NCI-H526 treated with DMSO at 0.1 percent for 48 hours (cell line): Measurements from ENCODE around the gene RAB7A.
"Not testable (repeated sequence)": the region's sequence is repeated elsewhere in the genome, so short reads cannot be mapped to it uniquely, and the experiment has no call there.

ENCODE experiments used
- DNase-seq: peaks from one replicate; lab custom pipeline; 2025; lab: John Stamatoyannopoulos, UW

RAB7A gene

DNA sequence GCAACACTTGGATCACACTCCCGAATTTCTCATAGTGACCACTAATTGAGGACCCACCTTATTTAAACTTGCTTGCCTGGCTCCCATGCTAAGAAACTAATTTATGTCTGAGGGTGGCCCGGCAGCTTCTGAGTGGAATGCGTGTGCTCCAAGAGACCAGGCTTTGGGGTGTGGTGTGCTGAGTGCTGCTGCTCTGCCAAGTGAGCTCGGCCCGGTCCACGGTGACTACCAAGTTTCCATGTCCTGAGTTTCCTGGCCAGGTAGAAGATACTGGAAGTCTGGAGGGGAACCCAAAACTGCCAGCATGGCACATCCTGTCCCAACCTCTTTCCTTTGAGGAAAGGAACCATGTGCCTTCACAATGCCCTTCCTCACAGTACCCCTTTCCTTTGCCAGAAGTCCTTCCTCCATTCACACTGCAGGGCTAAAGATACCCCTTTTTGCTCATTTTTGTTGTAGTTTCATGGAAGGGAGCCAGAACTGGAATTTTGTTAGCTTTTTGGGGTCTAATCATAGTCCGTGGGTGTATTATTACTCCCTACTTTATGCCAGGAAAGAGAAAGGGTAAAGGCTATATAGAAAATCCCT lies 94.4 kb downstream of the RAB7A start:
- DNase-seq, result no peak

DNA sequence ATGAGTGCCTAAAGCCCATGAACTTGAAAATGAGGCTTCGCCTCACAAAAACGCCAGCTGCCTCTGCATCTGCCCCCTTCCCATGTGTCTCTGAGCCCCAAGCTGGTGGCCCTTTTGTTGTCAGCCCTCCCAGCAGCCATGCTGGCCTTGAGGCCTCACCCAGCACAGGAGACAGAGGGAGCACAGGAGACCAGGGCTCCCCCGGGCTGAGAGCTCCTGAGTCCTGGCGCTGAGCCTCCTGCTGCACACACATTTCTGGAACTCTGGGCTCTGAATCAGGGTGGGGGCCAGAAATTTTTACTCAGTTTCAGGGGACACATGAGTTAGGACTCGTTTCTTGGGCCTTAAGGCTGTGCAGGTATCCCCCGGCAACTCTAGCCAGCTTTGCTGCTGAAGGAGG lies 97.0 kb downstream of the RAB7A start:
- no peak for DNase-seq

DNA sequence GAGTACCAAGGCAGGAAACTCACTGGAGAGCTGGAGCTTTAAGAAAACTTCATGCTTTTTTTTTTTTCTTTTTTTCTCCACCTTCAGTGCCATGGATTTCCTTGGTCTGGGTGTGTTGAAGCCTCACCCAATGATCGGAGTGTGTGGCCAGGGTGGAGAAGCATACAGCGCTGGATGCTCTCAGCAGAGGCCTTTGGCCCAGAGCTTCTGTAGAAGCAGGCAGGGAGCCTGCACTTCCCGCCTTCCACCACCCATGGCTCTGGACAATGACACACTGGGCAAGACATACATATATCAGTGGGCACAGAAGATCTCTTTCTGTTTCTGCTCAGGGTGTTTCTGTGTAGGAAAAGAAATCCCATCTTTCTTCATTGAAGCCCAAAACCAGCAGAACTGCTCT lies 97.6 kb downstream of the RAB7A start:
- DNase-seq, result no peak

DNA sequence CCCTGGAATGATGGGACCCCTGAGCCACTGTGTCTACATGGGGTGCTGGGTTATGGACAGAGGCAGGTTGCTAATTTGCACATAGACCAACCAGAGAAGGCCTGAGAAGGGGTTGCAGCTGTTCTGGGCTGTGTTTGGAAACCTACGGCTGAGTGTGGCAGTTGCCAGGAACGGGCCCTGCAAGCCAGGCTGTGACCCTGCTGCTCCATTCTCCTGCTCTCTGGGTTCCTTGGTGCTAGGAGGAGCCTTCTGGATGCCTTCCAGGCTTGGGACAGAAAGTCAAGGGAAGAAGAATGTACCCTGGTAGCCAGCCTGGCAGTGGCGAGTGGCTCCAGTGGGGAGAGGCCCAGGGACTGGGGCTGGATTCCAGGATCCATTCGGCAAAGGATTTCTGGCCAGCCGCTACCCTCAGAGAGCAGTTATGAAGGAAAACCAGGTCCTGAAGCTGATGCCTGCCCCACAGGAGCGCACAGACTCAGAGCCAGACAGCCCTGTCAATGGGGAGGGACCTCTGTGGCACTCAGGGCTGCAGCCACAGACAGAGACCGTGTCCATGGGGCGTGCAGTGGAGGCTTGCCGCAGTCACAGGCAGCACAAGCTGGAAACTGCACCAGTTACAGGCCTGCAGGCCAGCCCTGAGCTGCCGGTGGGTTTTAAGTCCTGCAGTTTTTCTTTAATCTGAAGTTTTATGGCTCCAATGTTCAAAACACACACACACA lies 98.3 kb downstream of the RAB7A start:
- DNase-seq, result no peak

DNA sequence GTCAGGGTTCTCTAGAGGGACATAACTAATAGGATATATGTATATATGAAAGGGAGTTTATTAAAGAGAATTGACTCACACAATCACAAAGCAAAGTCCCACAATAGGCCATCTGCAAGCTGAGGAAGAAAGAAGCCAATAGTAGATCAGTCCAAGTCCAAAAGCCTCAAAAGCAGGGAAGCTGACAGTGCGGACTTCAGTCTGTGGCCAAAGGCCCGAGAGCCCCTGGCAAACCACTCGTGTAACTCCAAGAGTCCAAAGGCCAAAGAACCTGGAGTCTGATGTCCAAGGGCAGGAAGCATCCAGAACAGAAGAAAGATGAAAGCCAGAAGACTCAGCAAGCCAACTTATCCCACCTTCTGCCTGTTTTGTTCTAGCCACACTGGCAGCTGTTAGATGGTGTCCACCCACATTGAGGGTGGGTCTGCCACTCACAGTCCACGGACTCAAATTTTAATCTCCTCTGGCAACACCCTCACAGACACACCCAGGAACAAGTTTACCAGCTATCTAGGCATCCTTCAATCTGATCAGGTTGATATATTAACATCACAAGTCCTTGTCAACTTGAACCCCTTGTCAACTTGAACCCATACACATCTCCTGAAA lies 99.2 kb downstream of the RAB7A start:
- DNase-seq, result no peak

DNA sequence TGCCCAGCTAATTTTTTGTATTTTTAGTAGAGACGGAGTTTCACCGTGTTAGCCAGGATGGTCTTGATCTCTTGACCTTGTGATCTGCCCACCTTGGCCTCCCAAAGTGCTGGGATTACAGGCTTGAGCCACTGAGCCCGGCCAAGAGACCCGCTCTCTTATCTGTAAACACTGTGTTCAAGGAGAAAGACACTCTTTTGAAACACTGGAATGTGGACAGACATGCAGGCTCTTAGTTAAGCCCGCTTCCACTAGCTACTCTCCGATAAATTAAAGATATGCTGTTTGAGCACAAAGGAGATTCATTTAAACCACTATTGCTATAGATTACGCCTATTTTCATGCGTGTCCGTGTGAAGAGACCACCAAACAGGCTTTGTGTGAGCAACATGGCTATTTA lies 103.1 kb downstream of the RAB7A start:
- not testable (repeated sequence) for DNase-seq

DNA sequence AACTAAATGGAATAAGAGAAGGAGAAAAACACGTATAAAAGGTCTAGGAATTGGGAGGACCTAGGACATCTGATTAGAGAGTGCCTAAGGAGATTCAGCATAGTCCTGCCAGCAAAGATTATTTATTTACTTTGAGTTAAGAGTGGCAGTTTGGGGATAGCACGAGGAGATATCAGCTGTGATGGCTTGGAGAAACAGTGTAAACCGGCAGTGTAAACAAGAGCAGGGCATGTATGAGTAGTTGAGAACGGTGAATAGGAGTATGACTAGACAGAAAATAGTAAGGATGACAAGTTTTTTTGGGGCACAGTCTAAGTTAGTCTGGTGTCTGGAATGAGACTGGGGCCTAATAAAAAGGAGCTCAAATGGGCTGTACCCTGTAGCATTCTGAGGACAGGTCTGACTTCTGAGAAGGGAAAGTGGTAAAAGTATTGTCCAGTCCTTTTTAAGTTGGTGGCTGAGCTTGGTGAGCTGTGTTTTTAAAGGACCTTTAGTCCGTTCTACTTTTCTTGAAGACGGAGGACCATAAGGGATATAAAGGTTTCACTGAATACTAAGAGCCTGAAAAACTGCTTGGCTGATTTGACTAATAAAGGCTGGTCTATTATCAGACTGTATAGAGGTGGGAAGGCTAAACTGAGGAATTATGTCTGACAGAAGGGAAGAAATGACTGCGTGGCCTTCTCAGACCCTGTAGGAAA lies 104.1 kb downstream of the RAB7A start:
- DNase-seq, result not testable (repeated sequence)

DNA sequence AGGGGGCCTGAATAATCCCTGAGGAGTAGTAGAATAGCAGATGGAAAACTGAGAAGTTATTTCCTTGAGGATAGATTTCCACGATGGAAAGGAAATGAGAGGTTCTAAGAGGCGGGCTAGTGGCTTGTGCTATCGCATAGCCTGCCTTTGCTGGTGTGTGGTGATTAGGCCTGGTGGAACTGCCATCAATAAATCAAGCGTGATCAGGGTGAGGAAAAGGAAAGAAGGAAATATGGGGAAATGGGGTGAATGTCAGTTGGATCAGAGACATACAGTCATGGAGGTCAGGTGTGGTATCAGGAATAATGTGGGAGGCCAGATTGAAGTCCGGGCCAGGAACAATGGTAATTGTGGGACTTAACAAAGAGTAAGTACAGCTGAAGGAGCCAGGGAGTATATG lies 104.8 kb downstream of the RAB7A start:
- not testable (repeated sequence) for DNase-seq

DNA sequence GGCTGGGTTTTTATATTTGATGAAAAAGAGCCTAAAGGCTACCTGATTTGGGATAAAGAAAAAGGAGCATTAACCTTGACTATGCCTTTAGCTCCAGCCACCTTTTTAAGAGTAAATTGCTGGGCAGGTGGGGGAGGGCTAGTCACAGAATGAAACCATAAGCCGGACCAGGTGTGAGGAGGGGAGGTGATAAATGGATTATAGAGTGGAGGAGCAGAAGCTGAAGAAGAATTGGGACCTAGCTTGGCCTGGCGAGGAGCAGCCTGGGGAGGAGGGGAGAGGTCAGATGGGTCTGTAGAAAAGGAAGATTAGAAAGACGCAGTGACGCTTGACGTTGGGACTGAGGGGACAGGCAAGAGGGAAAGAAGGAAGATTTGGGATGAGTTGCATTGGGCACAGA lies 107.0 kb downstream of the RAB7A start:
- DNase-seq, result not testable (repeated sequence)

DNA sequence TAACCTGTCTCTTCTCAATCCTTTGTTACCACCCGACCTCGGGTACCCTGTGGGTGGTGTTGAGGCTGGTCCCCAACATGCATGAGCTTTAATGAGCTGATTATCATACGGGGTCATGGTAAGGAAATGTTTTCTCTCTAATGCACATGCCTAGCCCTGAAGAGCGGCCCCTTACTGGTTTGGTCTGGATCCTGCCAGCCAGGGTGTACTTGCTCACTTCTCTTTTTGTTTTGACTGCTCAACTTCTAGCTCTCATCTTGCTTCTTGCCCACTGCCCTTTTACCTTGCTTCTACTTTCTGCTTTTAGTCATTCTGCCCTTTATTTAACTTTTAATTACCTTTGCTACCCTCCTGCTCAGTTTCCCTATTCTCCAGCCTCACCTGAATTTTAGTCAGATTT lies 109.1 kb downstream of the RAB7A start:
- no peak for DNase-seq

DNA sequence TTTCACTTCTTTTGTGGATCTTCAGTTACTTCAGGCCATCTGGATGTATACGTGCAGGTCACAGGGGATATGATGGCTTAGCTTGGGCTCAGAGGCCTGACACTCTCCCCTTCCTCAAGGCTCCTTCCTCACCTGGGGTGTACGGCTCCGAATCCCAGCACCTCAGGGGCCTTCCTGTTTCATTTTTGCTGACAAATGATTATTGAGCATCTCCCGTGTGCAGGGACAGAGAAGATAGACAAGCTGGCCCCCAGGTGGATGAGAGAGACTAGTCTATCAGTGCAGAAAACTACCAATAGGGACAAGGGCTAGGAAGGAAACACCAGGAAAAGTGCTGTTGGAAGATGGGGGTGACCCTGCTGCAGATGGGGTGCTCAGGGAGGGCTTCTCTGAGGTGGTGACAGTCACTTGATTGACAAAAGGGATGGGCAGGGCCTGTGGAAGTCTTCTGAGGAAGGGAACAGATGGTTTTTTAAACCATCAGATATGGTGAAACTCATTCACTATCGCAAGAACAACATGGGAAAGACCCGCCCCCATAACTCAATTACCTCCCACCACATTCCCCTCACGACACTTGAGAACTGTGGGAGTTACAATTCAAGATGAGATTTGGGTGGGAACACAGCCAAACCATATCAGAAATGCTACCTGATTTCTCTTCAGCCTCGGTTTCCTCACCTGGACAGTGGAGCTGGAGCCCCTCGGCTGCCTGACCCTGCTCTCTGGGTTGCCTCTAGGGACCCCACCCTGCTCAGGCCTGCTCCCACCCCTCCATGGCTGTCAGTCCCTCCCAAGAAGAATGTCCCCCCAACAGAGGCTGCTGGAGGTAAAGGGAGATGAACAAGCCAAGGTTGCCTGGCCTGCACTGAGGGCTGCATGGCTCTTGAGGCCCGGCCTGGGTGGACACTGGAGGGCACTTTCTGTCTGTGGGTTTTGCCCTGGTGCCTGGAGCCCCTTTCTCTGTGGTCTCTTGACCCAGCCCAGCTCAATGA lies 116.2 kb downstream of the RAB7A start:
- DNase-seq, result no peak

DNA sequence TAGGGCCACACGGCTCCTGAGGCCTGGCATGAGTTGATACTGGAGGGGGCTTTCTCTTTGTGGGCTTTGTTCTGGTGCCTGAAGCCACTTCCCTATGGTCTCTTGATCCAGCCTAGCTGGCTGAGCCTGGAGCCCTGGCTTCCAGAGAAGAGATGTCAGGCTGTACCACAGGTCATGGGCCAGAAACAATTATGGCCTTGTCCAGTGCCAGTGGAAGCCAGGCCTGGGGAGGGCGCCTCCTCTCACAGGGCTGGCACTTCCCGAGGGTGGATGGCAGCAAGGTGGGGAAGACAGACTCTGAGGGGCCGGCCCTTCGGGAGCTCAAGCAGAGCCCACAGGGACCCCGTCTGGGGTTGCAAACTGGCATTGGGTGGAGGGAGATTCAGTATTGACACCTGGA lies 118.5 kb downstream of the RAB7A start:
- DNase-seq, result no peak

DNA sequence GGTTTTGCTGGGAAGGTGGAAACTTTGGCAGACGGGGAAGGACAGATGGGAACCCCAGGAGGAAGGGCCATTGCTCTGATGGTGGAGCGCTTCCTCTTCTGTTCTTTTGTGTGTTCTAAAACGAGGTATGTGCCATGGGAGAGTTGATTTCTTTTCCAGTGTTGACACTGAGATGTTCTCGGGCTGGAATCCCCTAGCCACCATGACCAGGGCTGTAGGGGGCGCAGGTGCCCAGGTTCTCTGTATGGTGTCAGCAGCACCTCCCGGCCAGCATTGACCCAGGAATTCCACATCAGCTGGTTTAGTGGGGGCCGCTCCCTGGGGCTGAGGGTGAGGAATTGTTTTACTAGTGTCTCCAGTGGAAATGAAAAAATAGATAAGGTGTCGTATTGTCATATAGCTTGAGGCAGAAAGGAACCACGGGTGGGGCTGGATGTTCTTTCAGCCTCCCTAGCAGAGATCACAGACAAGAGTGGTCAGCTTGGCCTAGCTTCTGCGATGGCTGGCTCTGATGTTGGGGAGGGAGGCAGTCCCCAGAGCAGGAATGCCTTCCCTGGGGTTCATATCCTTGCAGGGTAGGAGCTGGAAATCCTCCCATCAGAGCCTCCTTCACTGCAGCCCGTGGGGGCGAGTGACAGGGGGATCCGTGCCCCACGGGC lies 119.3 kb downstream of the RAB7A start:
- DNase-seq, result peak; percentile 52

DNA sequence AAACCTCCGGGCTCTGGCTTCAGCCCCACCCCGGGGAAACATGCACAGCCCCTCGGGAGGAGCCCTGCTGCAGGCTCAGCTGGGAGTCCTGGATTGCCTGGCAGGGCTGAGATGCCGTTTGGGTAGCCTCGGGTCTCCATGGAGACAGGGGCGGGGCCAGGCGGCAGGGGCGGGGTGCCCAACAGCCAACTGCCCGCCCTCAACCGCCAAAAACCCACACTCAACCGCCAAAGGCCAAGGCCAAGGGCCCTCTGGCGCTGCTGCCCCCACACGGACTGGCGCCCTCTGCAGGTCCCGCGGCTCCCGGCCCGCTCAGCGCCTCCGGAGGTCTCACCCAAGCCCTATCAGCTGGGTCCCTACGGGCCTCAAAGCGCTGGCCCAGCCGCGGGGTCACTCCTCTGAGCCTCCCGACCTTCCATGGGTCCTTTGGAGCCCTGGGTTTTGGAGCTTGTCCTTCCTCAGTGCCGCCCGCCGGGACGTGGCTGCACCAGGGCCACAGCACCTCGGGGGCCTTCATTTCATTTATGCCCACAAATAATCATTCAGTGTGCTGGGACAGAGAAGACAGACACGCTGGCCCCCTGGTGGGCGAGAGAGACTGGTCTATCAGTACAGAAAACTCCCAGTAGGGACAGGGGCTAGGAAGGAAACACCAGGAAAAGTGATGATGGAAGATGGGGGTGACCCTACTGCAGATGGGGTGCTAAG lies 119.9 kb downstream of the RAB7A start:
- peak; percentile 71 for DNase-seq

DNA sequence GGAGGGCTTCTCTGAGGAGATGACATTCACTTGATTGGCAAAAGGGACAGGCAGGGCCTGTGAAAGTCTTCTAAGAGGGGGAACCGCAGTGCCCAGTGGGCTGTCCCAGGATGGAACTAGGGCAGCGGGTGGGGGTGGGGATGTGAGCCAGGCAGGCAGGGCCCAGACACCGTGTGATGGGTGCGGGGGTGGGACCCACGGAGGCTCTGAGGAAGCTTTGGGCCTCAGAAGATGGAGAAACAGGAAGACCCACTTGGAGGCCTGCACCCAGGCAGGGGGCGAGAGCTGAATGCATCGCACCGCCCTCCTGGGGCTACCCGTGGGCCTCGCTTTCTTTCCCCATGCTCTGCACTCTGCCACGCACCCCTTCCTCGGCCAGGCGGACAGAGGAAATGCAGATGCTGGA lies 120.5 kb downstream of the RAB7A start:
- DNase-seq, result no peak

DNA sequence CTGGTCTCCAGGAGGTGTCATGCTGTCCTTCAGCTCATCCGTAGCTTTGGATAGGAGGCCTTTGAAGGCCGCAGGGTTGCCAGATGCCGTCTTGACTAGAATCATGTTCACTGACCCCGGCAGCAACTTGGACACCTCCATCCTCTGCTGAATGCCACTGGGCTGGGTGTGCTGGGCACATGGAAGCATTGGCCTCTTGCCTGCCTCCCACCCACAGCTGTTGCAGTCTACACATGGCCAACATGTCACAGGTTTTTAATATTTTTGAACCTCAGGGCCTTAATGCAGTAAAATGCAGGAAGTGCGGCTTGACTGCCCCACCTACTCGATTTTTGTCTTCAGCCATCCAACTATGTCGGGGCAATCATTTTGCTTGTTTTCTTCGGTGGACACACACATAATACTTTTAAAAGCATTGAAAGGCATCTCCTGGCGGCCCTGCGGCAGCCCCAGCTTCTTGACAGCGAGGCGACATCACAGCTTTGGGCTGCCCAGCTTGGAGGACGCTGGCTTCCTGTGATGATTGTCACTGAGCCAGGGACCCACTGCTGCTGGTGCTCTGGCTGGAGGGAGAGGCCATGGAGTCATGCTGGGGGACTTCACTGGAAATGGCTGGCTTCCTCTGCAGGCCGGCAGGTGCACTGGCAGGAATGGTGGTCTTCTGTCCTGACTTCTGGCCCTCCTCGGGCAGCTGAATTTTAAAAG lies 121.8 kb downstream of the RAB7A start:
- DNase-seq, result no peak

DNA sequence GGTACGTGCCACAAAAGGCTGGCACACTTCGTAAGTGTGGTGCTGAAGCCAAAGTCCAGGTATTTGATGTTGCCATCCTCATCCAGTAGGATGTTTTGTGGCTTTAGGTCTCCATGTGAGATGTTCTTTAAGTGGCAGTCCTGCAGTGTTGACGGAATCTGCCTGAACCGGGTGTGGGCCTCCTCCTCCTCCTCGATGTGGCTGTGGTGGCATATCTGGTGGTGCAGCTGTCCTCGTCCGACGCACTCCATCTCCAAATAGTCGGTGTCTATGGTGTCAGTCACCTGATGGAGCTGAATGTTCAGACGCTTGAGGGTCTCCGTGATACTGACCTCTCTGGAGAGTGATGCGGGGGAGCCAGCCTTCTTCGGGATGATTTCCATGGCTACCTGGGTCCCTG lies 123.0 kb downstream of the RAB7A start:
- no peak for DNase-seq

DNA sequence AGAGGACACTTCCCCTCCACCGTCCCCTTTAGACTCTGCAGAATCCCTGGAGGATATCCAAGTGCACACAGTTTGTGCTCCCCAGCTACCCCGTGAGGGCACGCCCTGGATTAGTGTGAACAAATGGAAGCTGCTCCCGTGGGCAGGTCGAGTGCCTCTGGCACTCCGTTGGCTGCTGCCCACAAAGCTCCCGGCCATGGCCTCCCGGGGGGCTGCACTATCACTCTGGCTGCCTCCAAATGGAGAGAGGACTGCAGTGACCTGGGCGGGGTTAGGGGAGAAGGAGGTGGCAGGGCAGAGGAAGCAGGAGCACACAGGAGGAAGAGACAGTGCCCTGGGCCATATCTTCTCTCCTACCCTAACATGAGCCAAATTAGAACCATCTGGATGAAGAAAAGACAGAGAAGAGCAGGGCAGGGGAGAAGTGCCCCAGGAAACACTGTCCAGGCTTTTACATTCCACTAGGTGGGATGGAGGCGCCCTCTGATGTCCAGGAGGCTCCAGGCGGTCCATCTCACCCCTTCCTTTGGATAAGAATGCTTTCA lies 124.0 kb downstream of the RAB7A start:
- DNase-seq, result no peak

DNA sequence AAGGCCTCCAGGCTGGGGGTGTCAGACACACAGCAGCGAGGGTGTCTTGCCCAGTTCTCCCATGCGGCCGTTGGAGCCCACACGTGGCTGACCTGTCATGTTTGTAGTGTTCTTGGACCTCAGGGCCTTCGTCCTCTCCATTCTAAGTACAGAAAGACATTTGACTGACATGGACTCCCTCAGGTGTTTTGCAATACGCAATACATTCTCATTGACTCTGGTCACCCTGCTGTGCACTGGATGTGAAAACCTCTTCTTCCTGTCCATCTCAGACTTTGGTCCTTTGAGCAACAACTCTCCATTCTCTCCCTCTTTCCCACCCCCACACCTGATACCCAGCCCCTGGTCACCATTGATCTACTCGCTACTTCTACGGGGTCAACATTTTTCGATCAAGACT lies 124.6 kb downstream of the RAB7A start:
- DNase-seq, result no peak

DNA sequence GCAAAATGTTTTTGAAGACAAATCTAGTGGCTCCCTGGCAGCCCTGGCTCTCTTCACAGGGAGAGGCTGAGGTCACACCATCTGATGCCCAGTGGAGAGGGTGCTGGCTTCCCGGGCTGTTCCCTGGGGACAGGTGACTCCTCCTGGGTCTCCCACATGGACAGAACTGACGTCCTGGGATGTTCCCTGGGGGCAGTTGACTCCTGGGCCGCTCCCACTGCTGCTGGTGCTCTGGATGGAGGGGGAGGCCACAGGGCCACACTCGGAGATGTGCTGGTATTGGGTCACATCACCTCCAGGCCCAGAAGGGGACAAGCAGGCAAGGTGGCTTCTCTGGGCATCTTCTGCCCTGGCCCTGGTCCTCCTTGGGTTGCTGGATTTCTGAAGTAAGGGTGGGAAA lies 125.6 kb downstream of the RAB7A start:
- no peak for DNase-seq
